IPS-20b (cell line): ENCODE measurements around the gene ZNF717.
"Not testable (repeated sequence)": the region's sequence is repeated elsewhere in the genome, so short reads cannot be mapped to it uniquely, and the experiment has no call there.

Experiments used
- H3K27ac ChIP-seq: one replicate; pipeline ENCODE4 v1.5.1; 2013; ENCODE audit warnings: low read length
- H3K27me3 ChIP-seq: 2 replicates; pipeline ENCODE4 v1.6.1; 2013; ENCODE audit warnings: mild to moderate bottlenecking, low read length, inconsistent platforms; ENCODE audit not compliant: insufficient read depth
- H3K36me3 ChIP-seq: 2 replicates; pipeline ENCODE4 v1.6.1; 2013; ENCODE audit warnings: low read depth, mild to moderate bottlenecking, inconsistent platforms, low read length, moderate library complexity; ENCODE audit not compliant: insufficient read depth
- H3K4me1 ChIP-seq: 2 replicates; pipeline ENCODE4 v1.6.1; 2013; ENCODE audit warnings: mild to moderate bottlenecking, control low read depth, inconsistent platforms, low read length, moderate library complexity; ENCODE audit not compliant: insufficient read depth
- H3K4me3 ChIP-seq: 2 replicates; pipeline ENCODE4 v1.5.1; 2013; ENCODE audit warnings: mild to moderate bottlenecking, low read length, inconsistent platforms
- H3K9ac ChIP-seq: 2 replicates; pipeline ENCODE4 v1.6.1; 2013; ENCODE audit warnings: low read depth, mild to moderate bottlenecking, inconsistent platforms, low read length, moderate library complexity
- H3K9me3 ChIP-seq: 2 replicates; pipeline ENCODE4 v1.6.1; 2013; ENCODE audit warnings: mild to moderate bottlenecking, low read depth, low read length, inconsistent platforms; ENCODE audit not compliant: insufficient read depth

Gene ZNF717

GRCh38 chr3:75785081-75785755, at the start of gene ZNF717:
Gene ZNF717, minus strand, starts transcription at chr3:75785549. Its CDS starts 2,187 bp downstream, at chr3:75783362.
- H3K27ac ChIP-seq, H3K27me3 ChIP-seq, H3K9ac ChIP-seq, H3K36me3 ChIP-seq, H3K4me1 ChIP-seq, H3K4me3 ChIP-seq: not testable (repeated sequence)
- H3K9me3 ChIP-seq: peaks cover 10% of the 10 kb centered on the region

- H3K27me3 ChIP-seq: not testable (repeated sequence)
Observed at GRCh38 chr3:75831076-75831475, 45.7 kb upstream of the ZNF717 start.

GRCh38 chr3:75818019-75818418, 32.7 kb upstream of the ZNF717 start:
- not testable (repeated sequence) for H3K9me3 ChIP-seq, H3K27ac ChIP-seq, H3K9ac ChIP-seq, H3K4me3 ChIP-seq, H3K36me3 ChIP-seq, H3K27me3 ChIP-seq
- peaks cover 42% of the 10 kb centered on the region for H3K4me1 ChIP-seq

More at GRCh38 chr3:75831076-75831475, 45.7 kb upstream of the ZNF717 start:
- not testable (repeated sequence) for H3K4me1 ChIP-seq, H3K9ac ChIP-seq, H3K27ac ChIP-seq, H3K4me3 ChIP-seq, H3K9me3 ChIP-seq, H3K36me3 ChIP-seq

DNA sequence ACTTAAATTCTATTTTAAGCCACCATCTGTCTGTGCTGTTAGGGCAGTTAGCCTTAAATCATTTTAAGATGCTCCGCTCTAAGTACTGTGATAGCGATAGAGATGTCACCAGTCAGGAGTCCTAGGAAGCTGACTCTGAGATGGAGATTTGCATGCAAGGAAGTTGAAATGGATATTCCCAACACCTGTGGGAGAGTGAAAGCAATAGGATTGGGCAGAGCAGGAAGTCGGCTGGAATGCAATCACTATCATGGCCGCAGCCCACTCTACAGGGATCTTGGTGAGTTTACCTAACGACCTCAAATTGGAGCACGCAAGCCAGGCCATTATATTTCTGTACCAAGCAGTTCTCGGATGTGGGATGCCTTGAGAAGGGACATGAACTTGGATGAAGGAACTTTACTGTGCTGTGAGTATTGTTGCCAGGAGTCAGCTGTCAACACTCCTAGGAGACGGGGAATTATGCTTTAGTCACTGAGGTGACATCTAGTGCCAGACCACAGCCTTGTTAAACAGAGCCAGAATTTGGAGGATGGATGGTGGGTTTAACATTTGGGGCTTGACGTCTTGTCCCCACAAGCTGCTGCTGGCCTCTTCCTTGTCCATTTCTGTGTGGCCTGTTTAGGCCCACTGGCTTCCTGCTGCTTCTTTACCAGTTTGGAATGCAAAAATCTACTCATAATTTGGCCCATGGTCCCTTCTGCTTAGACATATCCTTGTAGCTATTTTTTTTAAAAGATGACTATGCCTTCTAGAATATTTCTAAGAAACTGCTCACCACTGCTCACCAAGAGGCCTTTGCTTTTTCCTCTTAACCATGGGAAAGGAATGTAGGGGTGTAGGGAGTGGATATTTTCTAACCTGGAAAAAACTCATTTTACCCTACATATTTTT, 31.2 kb upstream of the ZNF717 start:
- not testable (repeated sequence) for H3K27ac ChIP-seq, H3K36me3 ChIP-seq, H3K9me3 ChIP-seq, H3K27me3 ChIP-seq, H3K9ac ChIP-seq
- Histone ChIP-seq H3K4me1 (peaks cover 42% of the 10 kb centered on the region), H3K4me3 (peak overlapping the region; percentile 26; the same call in 1 of the 2 replicates)

DNA sequence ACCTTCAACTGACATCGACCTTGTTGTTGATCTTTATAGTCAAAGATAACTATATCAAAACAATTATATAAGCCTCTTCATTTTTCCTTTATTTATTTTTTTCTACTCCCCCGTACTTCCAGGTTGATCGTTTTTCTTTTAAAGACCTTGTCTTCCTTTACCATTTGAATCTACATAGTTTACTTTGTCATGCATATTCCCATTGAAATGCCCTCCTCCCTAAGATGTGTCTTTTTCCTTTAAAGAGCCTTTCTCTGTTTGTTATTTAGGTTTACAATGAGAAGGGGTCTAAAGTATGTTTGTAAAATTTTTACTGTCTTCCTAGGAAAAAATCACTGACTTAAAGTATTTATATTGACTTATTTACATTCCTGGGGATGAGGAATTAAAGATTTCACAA, 29.4 kb upstream of the ZNF717 start:
- Histone ChIP-seq H3K36me3 (no peaks in the 10 kb centered on the region), H3K4me3 (0 out of 2 replicates have a peak overlapping the region, but pooled peaks have one; percentile 1), H3K4me1 (peaks cover 42% of the 10 kb centered on the region), H3K27me3 (no peaks in the 10 kb centered on the region), H3K9ac (no peak overlapping the region), H3K9me3 (no peaks in the 10 kb centered on the region), H3K27ac (no peak overlapping the region)

DNA sequence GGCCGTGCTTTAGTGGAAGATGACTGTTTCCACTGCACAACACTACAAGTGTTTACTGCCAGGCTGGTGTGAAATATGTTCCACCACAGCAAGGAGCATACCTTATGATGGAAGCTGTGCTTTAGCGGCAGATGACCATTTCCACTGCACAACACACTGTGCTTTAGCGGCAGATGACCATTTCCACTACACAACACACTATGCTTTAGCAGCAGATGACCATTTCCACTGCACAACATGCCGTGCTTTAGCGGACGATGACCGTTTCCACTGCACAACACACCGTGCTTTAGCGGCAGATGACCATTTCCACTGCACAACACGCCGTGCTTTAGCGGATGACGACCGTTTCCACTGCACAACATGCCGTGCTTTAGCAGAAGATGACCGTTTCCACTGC, 2.8 kb downstream of the ZNF717 start:
- Histone ChIP-seq H3K36me3 (no peaks in the 10 kb centered on the region), H3K27ac (no peak overlapping the region), H3K27me3 (no peaks in the 10 kb centered on the region), H3K4me3 (no peak overlapping the region), H3K4me1 (no peaks in the 10 kb centered on the region), H3K9me3 (peaks cover 37% of the 10 kb centered on the region), H3K9ac (no peak overlapping the region)

DNA sequence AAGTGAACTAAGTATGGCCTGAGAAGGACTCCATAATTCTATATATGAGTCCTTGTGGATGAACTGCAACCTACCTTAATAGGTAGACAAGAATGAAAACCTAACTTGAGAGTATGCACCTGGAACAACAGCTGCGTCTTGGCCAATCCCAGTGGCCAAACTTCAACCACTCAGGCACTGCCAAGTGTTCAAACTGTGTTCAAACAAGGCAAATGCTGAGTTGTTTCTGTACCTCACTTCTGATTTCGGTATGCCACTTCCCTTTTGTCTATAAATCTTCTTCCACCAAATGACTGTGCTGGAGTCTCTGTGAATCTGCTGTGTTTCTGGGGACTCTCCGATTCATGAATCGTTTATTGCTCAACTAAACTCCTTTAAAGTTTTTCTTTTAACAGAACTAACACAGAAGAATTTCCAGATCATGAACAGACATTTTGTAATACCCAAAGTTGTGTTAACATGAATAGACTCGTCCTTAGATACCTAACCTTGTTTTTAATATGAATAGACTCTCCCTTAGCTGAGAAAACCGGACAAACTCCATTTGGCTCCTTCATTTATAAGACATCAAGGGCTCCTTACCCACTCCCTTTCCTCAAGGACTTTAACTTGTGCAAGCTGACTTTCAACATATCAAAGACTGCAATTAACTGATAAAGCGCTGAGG, 4.1 kb downstream of the ZNF717 start:
- Histone ChIP-seq H3K9ac (no peak overlapping the region), H3K36me3 (no peaks in the 10 kb centered on the region), H3K4me1 (no peaks in the 10 kb centered on the region), H3K9me3 (peaks cover 48% of the 10 kb centered on the region), H3K4me3 (no peak overlapping the region), H3K27me3 (no peaks in the 10 kb centered on the region), H3K27ac (no peak overlapping the region)

- H3K27me3 ChIP-seq, H3K27ac ChIP-seq, H3K4me3 ChIP-seq, H3K4me1 ChIP-seq, H3K36me3 ChIP-seq, H3K9ac ChIP-seq: not testable (repeated sequence)
- peaks cover 51% of the 10 kb centered on the region for H3K9me3 ChIP-seq
Observed at GRCh38 chr3:75777742-75778141, 7.6 kb downstream of the ZNF717 start.

GRCh38 chr3:75771631-75772030, 13.7 kb downstream of the ZNF717 start:
- H3K27me3 ChIP-seq, H3K4me1 ChIP-seq, H3K27ac ChIP-seq, H3K9ac ChIP-seq, H3K36me3 ChIP-seq, H3K4me3 ChIP-seq: not testable (repeated sequence)
- H3K9me3 ChIP-seq: peaks cover 25% of the 10 kb centered on the region; the same call in 1 of the 2 replicates

- H3K9me3 ChIP-seq: peaks cover 22% of the 10 kb centered on the region; the same call in 1 of the 2 replicates
- no peak overlapping the region for H3K4me3 ChIP-seq
- no peak overlapping the region for H3K27ac ChIP-seq
- no peaks in the 10 kb centered on the region for H3K4me1 ChIP-seq
- H3K36me3 ChIP-seq: no peaks in the 10 kb centered on the region
- H3K27me3 ChIP-seq: no peaks in the 10 kb centered on the region
- H3K9ac ChIP-seq: no peak overlapping the region
Observed at GRCh38 chr3:75768303-75769017, 16.9 kb downstream of the ZNF717 start.

DNA sequence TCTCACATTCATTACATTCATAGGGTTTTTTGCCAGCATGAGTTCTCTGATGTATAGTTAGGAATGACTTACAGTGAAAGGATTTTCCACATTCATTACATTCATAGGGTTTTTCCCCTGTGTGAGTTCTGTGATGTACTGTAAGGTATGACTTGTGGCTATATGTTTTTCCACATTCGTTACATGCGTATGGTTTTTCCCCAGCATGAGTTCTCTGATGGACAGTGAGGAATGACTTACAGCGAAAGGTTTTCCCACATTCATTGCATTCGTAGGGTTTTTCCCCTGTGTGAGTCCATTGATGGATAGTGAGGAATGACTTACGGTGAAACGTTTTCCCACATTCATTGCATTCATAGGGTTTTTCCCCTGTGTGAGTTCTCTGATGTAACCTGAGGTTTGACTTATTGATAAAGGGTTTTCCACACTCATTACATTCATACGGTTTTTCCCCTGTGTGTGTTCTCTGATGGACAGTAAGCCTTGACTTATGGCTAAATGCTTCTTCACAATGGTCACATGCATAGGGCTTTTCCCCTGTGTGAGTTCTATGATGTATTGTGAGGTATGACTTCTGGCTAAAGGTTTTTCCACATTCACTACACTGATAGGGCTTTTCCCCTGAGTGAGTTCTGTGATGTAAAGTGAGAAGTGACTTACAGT, 47.4 kb downstream of the ZNF717 start:
- Histone ChIP-seq H3K27ac (no peak overlapping the region), H3K27me3 (no peaks in the 10 kb centered on the region), H3K36me3 (no peaks in the 10 kb centered on the region), H3K9me3 (peaks cover 79% of the 10 kb centered on the region), H3K4me1 (no peaks in the 10 kb centered on the region), H3K4me3 (no peak overlapping the region), H3K9ac (no peak overlapping the region)
